NCI-H1105 (cell line): Measurements from ENCODE around the gene ADO.
"Not testable (repeated sequence)": the region's sequence is repeated elsewhere in the genome, so short reads cannot be mapped to it uniquely, and the experiment has no call there.

Experiments used
- DNase-seq: peaks from one replicate; lab custom pipeline; 2025; lab: John Stamatoyannopoulos, UW

ADO gene

DNA sequence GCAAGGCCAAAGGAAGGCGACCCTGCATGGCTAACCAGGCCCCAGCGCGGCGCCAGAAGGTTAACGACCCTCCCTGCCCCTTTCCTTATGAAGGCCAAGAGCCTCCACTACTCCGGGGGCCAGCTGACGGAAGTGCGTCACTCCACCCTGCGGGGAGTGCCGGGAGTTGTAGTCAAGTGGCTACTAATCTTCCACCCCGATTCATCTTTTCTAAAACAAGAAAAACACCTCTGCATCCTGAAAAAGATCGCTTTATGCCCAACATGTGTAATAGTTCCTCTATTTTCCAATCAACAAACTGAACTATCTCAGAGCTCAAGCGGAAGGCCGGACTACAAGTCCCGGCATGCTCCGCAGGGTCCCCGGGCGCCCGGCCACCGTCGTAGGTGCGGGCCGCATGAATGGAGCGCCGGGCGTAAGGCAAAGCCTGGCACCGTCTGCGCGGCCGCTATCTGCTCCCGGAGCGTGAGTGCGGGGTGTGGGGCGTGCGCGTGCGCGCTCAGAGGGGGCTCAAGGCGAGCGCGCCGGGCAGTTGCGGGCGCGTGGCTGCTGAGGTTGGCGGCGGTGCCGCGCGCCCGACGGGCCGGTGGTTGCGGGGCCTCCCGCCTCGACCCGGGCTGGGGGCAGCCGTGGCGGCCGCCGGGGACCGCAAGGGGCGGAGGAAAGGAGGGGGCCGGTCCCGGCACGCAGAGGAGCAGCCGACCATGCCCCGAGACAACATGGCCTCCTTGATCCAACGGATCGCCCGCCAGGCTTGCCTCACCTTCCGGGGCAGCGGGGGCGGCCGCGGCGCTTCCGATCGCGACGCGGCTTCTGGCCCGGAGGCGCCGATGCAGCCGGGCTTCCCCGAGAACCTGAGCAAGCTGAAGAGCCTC lies at the start of gene ADO:
Gene ADO (plus strand): TSS at position 365 of the 875 bp plus-strand sequence. CDS start 340 bp downstream, at position 705.
- DNase-seq = peak; percentile 75

DNA sequence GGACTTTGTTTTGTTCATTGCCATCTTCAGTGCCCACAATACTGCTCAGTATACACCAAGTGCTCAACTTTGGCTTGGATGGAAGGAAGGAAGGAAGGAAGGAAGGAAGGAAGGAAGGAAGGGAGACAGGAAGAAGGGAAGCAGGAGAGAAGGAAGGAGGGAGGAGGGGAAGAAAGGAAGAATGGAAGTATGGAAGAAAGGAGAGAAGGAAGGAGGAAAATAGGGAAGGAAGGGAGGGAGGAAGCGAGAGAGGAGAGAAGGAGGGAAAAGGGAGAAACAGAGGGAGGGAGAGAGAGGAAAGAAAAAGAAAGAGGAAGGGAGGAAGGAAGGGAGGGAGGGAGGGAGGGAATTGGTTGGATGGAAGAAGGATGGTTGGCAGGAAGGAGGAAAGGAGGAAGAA lies 49.6 kb upstream of the ADO start:
- DNase-seq = no peak

GRCh38 chr10:62755662-62756653 lies 48.6 kb upstream of the ADO start:
- no peak for DNase-seq

- DNase-seq = no peak
These were observed 44.8 kb upstream of the ADO start for GRCh38 chr10:62759599-62760175.

- DNase-seq = no peak
These were observed 44.1 kb upstream of the ADO start for GRCh38 chr10:62760401-62760800.

DNA sequence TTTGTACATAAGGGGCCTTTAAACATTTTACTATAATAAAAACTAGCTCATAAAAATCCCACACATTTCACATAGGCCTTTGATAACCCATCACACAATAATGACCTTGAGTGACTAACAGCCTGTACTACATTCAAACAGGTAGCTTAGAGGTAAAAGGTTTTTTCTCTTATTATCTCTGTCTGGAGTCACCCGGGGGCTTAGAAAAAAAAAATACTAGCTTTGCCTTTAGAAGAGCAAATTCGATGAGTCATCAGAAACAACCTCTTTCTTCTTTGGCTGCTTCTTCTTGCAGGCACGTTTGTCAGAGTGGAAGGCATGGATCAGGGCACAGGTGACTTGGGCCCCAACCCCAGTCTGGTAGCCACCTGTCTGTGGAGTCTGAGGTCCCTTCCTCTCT lies 43.4 kb upstream of the ADO start:
- no peak for DNase-seq

GRCh38 chr10:62763155-62763554 lies 41.4 kb upstream of the ADO start:
- DNase-seq = no peak

DNA sequence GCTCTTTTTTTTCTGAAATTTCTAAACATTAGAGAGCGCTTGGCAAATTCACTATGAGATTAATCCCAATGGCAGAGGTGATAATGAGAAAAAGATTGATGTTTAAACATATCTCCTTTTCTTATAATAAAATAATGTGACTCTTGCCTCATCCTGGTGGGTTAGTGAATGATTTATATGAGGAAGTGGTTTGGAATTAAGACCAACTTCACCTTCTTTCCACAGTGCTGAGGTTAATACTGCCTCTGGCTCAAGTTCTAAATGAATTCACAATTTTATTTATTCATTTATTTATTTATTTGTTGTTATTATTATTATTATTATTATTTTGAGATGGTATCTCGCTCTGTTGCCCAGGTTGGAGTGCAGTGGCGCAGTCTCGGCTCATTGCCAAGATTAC lies 40.5 kb upstream of the ADO start:
- no peak for DNase-seq

DNA sequence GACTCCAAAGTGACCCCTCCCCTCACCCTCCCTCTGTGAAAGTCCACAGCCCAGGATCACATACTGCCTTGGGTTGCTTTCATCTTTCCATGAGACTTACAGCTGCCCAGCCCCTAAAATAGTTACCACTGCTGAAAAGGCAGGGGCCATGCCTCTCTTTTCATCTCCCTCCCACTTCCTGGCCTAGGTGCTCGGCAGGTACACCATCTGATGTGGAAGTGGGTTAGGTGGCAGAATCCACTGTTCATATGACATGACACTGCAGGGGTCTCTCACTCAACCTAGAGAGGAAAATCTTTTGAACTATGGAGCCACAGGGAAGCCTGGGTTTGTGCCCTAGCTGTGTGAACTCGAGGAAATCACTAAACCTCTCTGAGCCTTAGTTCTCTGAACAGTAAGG lies 38.8 kb upstream of the ADO start:
- no peak for DNase-seq

GRCh38 chr10:62766386-62766785 lies 38.1 kb upstream of the ADO start:
- DNase-seq = no peak

DNA sequence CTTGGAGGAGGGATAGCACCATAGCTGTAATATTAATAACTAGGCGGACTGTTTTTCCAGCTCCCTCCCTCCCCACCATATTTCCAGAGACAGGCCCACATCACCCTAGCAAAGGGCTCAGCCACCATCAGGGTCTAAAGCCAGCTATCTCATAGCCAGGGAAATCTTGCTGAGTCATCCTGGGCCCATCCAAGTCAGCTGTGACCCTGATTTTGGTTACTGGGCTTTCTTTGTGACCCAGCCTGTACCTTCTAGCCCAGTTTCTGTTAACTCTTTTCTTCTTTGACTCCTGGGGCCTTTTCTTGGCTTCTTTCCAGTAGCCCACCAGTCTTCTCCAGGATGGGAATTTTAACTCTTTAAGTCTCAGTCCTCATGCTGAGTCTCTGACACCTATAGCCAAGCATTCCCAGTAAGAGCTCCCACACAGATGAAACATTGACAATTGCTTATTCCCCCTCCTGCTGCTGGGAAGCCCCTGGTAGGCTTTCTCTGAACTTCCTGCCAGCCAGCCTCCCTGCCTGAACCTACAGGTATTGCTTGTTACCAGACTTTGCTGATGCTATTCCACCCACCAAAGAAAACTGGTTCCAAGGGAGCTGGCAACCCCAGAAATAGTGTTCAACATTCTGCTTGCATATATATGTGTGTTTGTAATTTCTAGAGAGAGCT lies 34.8 kb upstream of the ADO start:
- DNase-seq = no peak

DNA sequence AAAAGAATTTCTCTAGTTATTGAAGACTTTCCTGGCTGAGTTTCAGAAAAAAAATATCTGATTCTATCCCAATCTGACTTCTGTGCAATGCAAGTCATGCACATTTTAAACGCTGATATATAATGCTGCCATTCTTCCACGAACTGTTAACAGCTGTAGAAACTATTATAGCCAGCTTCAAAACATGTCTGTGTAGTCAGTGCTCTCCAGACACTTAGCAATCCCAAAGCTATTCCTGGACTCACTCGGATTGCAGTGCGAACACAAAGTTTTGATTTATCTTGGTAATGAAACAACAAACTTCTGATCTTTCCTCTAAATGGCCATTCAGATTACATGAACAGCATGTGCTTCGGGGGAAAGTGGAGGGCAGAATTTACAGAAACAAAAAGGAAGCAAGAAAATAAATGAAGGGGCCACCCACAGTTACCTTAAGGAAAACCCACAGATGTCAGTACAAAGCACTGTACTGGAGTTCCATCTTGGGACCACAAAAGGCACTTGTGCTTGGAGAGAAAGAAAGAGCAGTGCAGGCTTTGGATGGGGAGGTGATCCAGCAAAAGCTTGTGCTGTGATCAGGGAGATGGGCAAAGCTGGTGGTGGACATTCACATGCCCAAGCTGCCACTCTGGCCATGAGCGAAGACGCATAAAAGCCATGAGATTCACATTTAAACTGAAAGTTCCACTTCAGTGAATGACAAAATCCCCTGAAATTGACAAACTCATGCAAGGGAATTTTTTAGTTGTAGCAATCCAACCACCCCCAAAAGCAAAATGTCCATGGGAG lies 32.1 kb upstream of the ADO start:
- no peak for DNase-seq

GRCh38 chr10:62778125-62778524 lies 26.4 kb upstream of the ADO start:
- no peak for DNase-seq

DNA sequence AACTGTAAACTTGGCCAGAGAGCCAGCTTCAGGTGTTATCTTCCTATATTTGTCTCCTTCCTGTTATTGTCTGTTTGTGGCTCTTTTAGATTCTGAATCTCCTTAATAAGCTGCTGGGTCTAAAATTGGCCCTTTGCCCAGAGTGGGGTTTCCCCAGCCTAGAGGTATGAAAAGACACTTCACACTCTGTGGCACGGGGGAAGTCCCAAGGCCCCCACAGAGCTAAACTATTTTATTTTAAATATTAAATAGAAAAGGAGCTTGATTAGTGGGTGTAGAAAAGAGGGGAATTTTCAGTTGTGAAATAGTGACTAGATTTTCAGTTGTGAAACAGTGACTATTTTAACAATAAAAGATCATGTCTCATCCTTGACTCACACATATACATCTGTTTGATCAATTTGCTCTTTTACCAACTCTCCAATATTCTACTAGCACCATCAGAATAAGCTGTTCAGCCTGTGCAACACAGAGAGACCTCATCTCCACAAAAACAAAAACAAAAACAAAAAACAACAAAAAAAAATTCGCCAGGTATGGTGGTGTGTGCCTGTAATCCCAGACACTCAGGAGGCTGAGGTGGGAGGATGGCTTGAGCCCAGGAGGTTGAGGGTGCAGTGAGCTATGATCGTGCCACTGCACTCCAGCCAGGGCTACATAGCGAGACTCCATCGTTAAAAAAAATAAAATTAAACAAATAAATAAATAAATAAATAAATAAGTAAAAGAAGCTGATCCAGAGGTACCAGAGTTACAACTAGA lies 24.9 kb upstream of the ADO start:
- DNase-seq = no peak

DNA sequence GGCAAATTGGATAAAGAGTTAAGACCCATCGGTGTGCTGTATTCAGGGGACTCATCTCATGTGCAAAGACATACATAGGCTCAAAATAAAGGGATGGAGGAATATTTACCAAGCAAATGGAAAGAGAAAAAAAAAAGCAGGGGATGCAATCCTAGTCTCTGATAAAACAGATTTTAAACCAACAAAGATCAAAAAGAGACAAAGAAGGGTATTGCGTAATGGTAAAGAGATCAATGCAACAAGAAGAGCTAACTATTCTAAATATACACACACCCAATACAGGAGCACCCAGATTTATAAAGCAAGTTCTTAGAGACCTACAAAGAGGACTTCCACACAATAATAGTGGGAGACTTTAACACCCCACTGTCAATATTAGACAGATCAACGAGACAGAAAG lies 20.0 kb upstream of the ADO start:
- DNase-seq = not testable (repeated sequence)

DNA sequence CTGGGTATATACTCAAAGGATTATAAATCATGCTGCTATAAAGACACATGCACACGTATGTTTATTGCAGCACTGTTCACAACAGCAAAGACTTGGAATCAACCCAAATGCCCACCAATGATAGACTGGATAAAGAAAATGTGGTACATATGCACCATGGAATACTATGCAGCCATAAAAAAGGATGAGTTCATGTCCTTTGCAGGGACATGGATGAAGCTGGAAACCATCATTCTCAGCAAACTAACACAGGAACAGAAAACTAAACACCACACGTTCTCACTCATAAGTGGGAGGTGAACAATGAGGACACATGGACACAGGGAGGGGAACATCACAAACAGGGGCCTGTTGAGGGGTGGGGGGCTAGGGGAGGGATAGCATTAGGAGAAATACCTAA lies 16.2 kb upstream of the ADO start:
- DNase-seq = not testable (repeated sequence)

- DNase-seq = no peak
These were observed 15.6 kb upstream of the ADO start for GRCh38 chr10:62788861-62789467.

DNA sequence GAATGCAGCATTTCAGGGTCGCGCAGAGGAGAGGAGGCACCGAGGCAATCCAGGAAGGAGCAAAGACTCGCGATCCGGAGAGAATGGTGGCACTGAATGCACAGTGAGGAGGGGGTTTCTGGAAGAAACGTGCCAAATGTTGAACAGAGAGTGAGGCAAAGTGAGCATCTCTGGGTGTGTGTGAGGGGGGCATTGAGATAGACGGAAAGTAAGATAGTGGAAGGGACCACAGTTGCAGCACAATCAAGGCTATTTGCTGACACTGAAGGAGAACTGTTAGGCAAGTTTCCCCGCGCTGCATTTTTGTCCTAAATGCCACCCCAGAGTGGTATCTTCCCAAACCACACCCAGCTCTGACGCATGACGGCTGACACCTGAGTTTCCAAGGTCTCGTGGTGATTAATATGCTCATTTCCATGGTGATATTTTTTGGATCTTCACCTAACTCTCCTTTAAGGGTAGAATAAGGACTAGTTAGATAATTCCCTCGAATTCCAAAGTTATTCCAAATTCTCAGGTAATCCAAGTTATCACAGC lies 14.4 kb upstream of the ADO start:
- DNase-seq = no peak

DNA sequence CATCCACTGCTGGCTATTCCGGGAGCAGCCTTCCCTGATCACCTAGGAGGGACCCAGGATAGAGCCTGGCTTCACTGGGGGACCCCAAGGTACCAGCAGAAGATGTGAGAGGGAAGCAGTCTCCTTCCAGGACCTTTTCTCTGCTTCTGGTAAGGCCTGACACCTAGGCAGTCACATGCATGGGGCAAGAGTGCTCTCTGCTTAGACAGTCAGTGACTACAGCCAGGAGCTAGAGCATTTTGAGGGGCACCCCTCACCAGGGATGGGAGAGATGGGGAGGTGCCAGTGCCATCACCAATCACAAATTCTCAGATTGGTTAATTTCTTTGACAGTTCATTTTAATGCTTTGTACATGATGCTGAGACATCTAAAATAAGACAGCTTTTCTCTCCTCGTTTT lies 13.9 kb upstream of the ADO start:
- no peak for DNase-seq

DNA sequence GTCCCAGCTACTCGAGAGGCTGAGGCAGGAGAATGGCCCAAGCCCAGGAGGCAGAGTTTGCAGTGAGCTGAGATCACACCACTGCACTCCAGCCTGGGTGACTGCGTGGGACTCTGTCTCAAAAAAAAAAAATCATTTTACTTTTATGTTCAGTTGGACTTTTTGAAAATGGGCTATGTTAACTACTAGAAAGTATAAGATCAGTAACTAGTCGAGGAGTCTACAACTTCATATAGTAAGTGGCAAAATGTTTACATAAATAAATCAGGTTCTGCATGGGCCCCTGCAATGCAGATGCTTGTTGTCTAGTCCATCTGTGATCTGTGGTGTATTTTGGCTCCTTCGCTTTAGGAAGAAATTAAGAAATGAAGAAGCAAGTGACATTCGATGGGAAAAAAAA lies 12.3 kb upstream of the ADO start:
- DNase-seq = no peak
